Osteocyte (in vitro differentiated cells): ENCODE measurements around the gene TEX9. TPM values are rescaled to one million over a fixed set of nuclear protein-coding genes. Genes with fewer than 3 reads are reported as not detected.

ENCODE experiments used
- DNase-seq: peaks from one replicate; pipeline ENCODE4 v3.0.0; 2021; ENCODE audit warnings: mixed read lengths; ENCODE audit not compliant: unreplicated experiment; ENCODE audit errors: extremely low spot score
- H3K27ac Mint-ChIP-seq: one replicate; pipeline ENCODE4 v1.8.0; 2021; ENCODE audit warnings: mild to moderate bottlenecking, mixed read lengths; ENCODE audit not compliant: unreplicated experiment
- H3K27me3 Mint-ChIP-seq: one replicate; pipeline ENCODE4 v1.8.0; 2021; ENCODE audit warnings: mixed read lengths; ENCODE audit not compliant: unreplicated experiment
- H3K36me3 Mint-ChIP-seq: one replicate; pipeline ENCODE4 v1.8.0; 2021; ENCODE audit warnings: mixed read lengths; ENCODE audit not compliant: unreplicated experiment
- H3K4me1 Mint-ChIP-seq: one replicate; pipeline ENCODE4 v1.8.0; 2021; ENCODE audit warnings: mixed read lengths; ENCODE audit not compliant: unreplicated experiment
- H3K4me3 Mint-ChIP-seq: one replicate; pipeline ENCODE4 v1.8.0; 2021; ENCODE audit warnings: mild to moderate bottlenecking, moderate library complexity, mixed read lengths; ENCODE audit not compliant: unreplicated experiment
- H3K9me3 Mint-ChIP-seq: one replicate; pipeline ENCODE4 v1.8.0; 2021; ENCODE audit warnings: mixed read lengths; ENCODE audit not compliant: unreplicated experiment
- total RNA-seq: library from RNA; stranded (reverse); gene quantifications from 2 replicates; pipeline ENCODE4 v1.2.1, GENCODE V29; 2021
- TF ChIP-seq, protein P1 (sequence below): fragments of 200-600 bp; sonication (generic); IDR thresholded peaks from 2 replicates; pipeline ENCODE4 v1.5.0; 2021; ENCODE audit warnings: antibody characterized with exemption, mild to moderate bottlenecking, moderate library complexity

TEX9 gene
- total RNA-seq, 1 donor from 2014 or later: 2.4 TPM

- Mint-ChIP-seq H3K27ac (no peak overlapping the region), H3K4me1 (no peaks in the 10 kb centered on the region), H3K4me3 (no peak overlapping the region)
Observed at GRCh38 chr15:56341201-56341600, 24.0 kb upstream of the TEX9 start.

DNA sequence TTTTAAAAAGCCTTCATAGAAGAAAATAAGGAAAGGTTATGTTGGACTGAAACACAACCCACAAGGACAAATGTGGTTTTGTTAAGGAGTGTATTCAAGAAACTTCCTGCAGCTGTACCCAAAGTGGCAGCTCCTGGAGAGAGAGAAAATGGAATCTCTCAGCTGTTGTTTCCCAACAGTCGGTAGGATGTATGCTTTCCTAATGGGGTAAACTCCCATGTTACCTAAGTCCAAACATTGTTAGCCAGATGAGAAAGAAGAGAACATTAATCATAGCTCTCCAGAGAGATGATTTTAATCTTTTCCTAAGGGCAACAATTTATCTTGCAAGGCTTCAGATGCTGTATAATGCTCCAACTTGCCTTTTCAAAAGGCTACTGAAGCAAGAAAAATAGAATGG is 22.6 kb upstream of the TEX9 start:
- Mint-ChIP-seq H3K27me3 (peaks cover 42% of the 10 kb centered on the region), H3K9me3 (no peaks in the 10 kb centered on the region), H3K4me3 (no peak overlapping the region), H3K36me3 (no peaks in the 10 kb centered on the region), H3K27ac (no peak overlapping the region), H3K4me1 (no peaks in the 10 kb centered on the region)
- TF ChIP-seq, protein P1, sequence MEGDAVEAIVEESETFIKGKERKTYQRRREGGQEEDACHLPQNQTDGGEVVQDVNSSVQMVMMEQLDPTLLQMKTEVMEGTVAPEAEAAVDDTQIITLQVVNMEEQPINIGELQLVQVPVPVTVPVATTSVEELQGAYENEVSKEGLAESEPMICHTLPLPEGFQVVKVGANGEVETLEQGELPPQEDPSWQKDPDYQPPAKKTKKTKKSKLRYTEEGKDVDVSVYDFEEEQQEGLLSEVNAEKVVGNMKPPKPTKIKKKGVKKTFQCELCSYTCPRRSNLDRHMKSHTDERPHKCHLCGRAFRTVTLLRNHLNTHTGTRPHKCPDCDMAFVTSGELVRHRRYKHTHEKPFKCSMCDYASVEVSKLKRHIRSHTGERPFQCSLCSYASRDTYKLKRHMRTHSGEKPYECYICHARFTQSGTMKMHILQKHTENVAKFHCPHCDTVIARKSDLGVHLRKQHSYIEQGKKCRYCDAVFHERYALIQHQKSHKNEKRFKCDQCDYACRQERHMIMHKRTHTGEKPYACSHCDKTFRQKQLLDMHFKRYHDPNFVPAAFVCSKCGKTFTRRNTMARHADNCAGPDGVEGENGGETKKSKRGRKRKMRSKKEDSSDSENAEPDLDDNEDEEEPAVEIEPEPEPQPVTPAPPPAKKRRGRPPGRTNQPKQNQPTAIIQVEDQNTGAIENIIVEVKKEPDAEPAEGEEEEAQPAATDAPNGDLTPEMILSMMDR: no peak
- no peak for DNase-seq

More at GRCh38 chr15:56341201-56341600, 24.0 kb upstream of the TEX9 start:
- H3K27me3 Mint-ChIP-seq: peaks cover 33% of the 10 kb centered on the region
- DNase-seq: no peak
- no peaks in the 10 kb centered on the region for H3K36me3 Mint-ChIP-seq
- no peaks in the 10 kb centered on the region for H3K9me3 Mint-ChIP-seq
- TF ChIP-seq, protein P1: no peak

DNA sequence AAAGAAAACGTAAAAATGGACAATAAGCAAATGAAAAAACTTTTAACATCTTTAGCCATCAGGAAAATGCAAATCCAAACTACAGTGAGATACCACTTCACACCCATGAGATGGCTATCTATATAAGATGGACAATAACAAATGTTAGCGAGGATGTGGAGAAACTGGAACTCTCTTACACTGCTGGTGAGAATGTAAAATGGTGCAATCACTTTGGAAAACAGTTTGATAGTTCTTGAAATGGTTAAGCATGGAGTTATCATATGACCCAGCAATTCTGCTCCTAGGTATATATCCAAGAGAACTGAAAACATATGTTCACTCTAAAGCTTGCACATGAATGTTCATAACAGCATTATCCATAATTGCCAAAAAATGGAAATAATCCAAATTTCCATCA is 21.3 kb upstream of the TEX9 start:
- no peak for DNase-seq
- peaks cover 42% of the 10 kb centered on the region for H3K27me3 Mint-ChIP-seq
- H3K9me3 Mint-ChIP-seq: no peaks in the 10 kb centered on the region
- H3K4me1 Mint-ChIP-seq: no peaks in the 10 kb centered on the region
- TF ChIP-seq, protein P1: no peak
- no peaks in the 10 kb centered on the region for H3K36me3 Mint-ChIP-seq
- H3K27ac Mint-ChIP-seq: no peak overlapping the region
- no peak overlapping the region for H3K4me3 Mint-ChIP-seq

GRCh38 chr15:56344336-56344735 is 20.9 kb upstream of the TEX9 start:
- H3K27ac Mint-ChIP-seq: no peak overlapping the region
- DNase-seq: no peak
- H3K27me3 Mint-ChIP-seq: peaks cover 42% of the 10 kb centered on the region
- H3K4me3 Mint-ChIP-seq: no peak overlapping the region
- no peaks in the 10 kb centered on the region for H3K36me3 Mint-ChIP-seq
- TF ChIP-seq, protein P1: no peak
- H3K9me3 Mint-ChIP-seq: no peaks in the 10 kb centered on the region
- no peaks in the 10 kb centered on the region for H3K4me1 Mint-ChIP-seq

- Mint-ChIP-seq H3K27ac (no peak overlapping the region), H3K4me1 (no peaks in the 10 kb centered on the region), H3K36me3 (no peaks in the 10 kb centered on the region), H3K9me3 (no peaks in the 10 kb centered on the region), H3K27me3 (peaks cover 36% of the 10 kb centered on the region), H3K4me3 (no peak overlapping the region)
- no peak for DNase-seq
- TF ChIP-seq, protein P1: no peak
Observed at GRCh38 chr15:56346414-56346813, 18.8 kb upstream of the TEX9 start.
